ENCODE results near the gene CASKIN2. TPM values are rescaled to one million over a fixed set of nuclear protein-coding genes. Genes with fewer than 3 reads are reported as not detected.
A peak's percentile ranks its signal among the peaks of the same experiment; 100 is the strongest.
"Not testable (repeated sequence)": the region's sequence is repeated elsewhere in the genome, so short reads cannot be mapped to it uniquely, and the experiment has no call there.

Gene CASKIN2
- total RNA-seq, 2 experiments from 2014 or later: 1.0 to 1.1 TPM

DNA sequence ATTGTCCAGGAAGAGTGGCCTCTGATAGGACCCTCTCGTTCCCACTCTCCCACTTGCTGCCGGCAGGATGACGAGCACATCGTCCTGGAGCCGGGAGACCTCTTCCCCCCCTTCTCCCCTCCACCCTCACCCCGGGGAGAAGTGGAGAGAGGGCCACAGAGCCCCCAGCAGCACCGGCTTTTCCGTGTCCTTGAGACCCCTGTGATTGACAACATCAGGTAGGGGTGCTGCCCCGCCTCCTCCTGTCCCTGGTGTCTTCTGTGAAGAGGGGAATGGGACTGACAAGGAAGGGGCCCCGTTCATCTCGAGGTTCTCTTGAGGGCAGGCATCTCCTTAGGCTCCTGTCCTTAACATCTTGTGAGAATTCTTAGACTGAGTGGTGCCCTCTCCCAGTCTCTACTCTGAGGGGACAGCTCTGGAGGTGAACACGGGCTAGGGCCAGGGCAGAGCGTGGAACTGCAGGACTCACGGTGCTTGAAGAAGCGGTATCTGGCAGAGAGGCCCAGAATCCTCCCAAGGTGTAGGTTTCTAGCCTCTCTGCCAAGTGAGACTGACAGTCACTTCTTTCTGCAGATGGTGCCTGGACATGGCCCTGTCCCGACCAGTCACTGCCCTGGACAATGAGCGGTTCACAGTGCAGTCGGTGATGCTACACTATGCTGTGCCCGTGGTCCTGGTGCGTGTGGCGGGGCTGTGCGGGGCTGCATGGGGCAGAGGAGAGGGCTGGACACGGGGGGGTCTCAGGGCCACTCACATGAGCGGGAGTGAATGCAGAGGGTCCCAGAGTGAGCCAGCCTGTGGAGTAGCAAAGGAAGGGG, 26.4 kb downstream of the CASKIN2 start:
- Mint-ChIP-seq H3K4me1 (ENCODE audit: low read depth) (peaks cover 29% of the 10 kb centered on the region), H3K9me3 (no peaks in the 10 kb centered on the region), H3K4me3 (no peak overlapping the region), H3K36me3 (ENCODE audit: low read depth) (peaks cover 5% of the 10 kb centered on the region), H3K27me3 (ENCODE audit: low read depth) (no peaks in the 10 kb centered on the region), H3K27ac (no peak overlapping the region)
- no peak for DNase-seq
- CTCF ChIA-PET: no interaction called here
- intact Hi-C loops (cut with micrococcal nuclease): loop anchor here (5.0 kb wide), 1 partner anchor 62 kb away; no protein-coding TSS in a partner anchor

DNA sequence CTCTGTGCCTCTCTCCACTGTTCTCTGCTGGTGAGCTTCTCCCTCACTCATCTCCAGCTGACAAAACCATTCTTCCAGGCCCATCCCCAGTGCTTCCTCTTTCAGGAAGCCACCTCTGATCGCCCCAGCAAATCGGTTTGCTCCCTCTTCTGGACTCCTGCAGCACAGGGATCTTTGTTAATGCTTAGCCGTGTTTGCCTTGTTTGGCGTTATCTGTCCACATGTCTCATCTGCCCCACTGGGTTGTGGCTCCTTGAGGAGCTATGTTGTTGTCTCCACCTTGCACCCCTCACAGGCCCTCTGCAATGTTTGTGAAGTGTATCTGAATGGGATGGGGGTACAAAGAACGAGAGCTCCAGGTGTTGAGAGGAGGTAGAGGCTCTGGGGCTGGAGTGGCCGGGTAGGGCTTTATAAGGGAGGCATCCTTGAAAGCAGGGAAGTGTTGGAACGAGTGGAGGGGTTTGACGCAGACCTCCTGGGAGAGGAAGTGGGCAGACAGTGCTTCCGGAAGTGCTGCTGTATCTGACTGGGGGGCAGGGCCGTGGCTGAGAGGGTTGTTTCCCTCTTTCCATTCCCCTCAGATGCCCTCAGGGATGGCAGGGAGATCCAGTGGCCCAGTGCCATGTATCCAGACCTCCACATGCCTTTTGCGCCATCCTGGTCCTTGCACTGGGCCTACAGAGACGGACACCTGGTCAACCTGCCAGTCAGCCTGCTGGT, 27.8 kb downstream of the CASKIN2 start:
- peak overlapping the region; percentile 91 for H3K27ac Mint-ChIP-seq
- CTCF ChIA-PET: interaction anchor here (0.6 to 1.3 kb wide), 4 partner anchors 29 to 218 kb away, joined by 3 to 4 read pairs (median 3); no protein-coding TSS in a partner anchor
- H3K27me3 Mint-ChIP-seq (ENCODE audit: low read depth): no peaks in the 10 kb centered on the region
- H3K4me1 Mint-ChIP-seq (ENCODE audit: low read depth): peaks cover 29% of the 10 kb centered on the region
- peak; percentile 63 for DNase-seq
- intact Hi-C loops (cut with micrococcal nuclease): loop anchor here (5.0 kb wide), 1 partner anchor 60 kb away; no protein-coding TSS in a partner anchor
- peaks cover 8% of the 10 kb centered on the region for H3K36me3 Mint-ChIP-seq (ENCODE audit: low read depth)
- peak overlapping the region; percentile 19 for H3K4me3 Mint-ChIP-seq
- no peaks in the 10 kb centered on the region for H3K9me3 Mint-ChIP-seq

DNA sequence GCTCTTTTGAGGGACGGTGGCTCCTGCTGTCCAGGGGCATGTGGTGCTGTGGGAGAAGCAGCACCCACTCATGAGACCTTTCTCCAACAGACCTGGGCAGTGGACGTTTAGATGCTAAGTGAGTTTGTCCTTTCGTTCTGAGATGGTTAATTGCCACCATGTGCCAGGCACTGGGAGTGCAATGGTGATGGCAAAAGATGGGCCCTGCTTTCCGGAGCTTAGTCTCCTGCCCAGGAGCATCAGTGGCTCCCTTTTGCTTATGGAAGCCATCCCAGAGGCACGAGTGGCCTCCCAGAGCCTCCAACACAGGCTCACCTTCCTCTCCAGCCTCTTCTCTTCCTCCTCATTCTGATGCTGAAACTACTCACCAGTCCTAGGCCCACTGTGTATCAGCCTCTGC, 28.4 kb downstream of the CASKIN2 start:
- peak overlapping the region; percentile 91 for H3K27ac Mint-ChIP-seq
- DNase-seq: peak; percentile 25
- H3K4me3 Mint-ChIP-seq: no peak overlapping the region
- CTCF ChIA-PET: interaction anchor here (0.6 to 1.3 kb wide), 4 partner anchors 28 to 218 kb away, joined by 3 to 4 read pairs (median 3); no protein-coding TSS in a partner anchor
- intact Hi-C loops (cut with micrococcal nuclease): loop anchor here (5.0 kb wide), 1 partner anchor 60 kb away; no protein-coding TSS in a partner anchor
- no peaks in the 10 kb centered on the region for H3K9me3 Mint-ChIP-seq
- H3K36me3 Mint-ChIP-seq (ENCODE audit: low read depth): peaks cover 8% of the 10 kb centered on the region
- no peaks in the 10 kb centered on the region for H3K27me3 Mint-ChIP-seq (ENCODE audit: low read depth)
- peaks cover 29% of the 10 kb centered on the region for H3K4me1 Mint-ChIP-seq (ENCODE audit: low read depth)

DNA sequence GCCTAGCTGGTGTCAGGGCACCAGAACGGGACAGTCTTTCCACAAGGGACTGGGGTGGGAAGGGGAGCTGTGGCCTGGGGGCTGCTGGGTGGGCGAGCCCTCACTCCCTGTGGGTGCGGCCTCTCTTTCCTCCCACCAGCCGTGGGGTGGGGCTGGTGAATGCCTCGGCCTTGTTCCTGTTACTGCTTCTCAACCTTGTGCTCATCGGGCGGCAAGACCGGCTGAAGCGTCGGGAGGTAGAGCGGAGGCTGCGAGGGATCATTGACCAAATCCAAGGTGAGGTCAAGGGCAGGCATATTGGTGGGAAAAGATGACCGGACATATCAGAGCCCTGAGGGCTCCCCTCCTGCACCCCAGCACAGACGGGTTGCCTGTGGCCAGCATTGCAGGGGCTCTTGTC, 29.2 kb downstream of the CASKIN2 start:
- Mint-ChIP-seq H3K4me3 (no peak overlapping the region), H3K36me3 (ENCODE audit: low read depth) (peaks cover 8% of the 10 kb centered on the region), H3K4me1 (ENCODE audit: low read depth) (peaks cover 29% of the 10 kb centered on the region), H3K9me3 (no peaks in the 10 kb centered on the region), H3K27me3 (ENCODE audit: low read depth) (no peaks in the 10 kb centered on the region), H3K27ac (peak overlapping the region; percentile 27)
- no peak for DNase-seq
- intact Hi-C loops (cut with micrococcal nuclease): loop anchor here (5.0 kb wide), 1 partner anchor 59 kb away; no protein-coding TSS in a partner anchor
- CTCF ChIA-PET: no interaction called here

DNA sequence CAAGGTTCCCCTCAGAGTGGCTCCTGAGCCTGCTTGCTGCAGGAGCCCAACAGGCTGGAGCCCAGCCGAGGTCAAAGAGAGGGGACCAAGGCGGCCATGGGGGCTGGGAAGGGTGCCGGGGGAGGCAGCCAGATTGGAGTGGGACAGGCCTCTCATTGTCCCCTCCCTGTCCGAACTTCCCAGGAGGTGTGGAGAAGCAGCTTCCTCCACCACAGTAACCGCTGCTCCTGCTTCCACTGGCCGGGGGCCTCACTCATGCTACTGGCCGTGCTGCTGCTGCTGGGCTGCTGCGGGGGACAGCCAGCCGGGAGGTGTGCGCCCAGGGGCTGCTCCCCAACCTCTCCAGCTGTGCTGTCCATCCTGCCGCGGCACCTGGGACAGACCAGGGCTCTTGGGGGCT, 29.6 kb downstream of the CASKIN2 start:
- H3K27me3 Mint-ChIP-seq (ENCODE audit: low read depth): no peaks in the 10 kb centered on the region
- DNase-seq: no peak
- no peaks in the 10 kb centered on the region for H3K9me3 Mint-ChIP-seq
- CTCF ChIA-PET: no interaction called here
- H3K36me3 Mint-ChIP-seq (ENCODE audit: low read depth): peaks cover 8% of the 10 kb centered on the region
- intact Hi-C loops (cut with micrococcal nuclease): loop anchor here (5.0 kb wide), 1 partner anchor 58 kb away; no protein-coding TSS in a partner anchor
- H3K4me3 Mint-ChIP-seq: no peak overlapping the region
- no peak overlapping the region for H3K27ac Mint-ChIP-seq
- H3K4me1 Mint-ChIP-seq (ENCODE audit: low read depth): peaks cover 29% of the 10 kb centered on the region

DNA sequence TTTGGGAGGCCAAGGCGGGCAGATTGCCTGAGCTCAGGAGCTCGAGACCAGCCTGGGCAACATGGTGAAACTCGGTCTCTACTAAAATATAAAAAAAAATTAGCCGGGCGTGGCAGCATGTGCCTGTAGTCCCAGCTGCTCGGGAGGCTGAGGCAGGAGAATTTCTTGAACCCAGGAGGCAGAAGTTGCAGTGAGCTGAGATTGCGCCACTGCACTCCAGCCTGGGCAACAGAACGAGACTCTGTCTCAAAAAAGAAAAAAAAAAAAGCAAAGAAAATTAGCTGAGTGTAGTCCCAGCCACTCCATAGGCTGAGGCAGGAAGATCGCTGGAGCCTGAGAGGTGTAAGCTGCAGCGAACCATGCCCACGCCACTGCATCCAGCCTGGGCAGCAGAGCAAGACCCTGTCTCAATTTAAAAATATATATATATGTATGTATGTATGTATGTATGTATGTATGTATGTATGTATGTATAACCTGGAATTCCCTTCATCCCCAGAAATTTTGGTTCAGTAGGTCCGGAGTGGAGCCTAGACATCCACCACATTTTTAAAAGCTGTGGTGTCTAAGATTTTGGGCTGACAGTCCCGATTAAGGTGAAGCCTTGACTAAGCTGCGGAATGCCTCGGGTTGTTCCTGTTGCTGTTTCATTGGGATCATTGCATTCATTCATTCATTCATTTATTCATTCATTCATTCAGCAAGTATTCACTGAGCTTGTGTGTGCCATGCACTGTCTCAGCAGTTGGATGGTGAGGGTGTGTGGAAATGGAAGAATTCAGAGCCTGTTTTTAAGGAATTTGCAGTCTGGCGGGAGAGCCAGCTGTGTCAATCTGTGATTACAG, 33.0 kb downstream of the CASKIN2 start:
- no peaks in the 10 kb centered on the region for H3K9me3 Mint-ChIP-seq
- H3K36me3 Mint-ChIP-seq (ENCODE audit: low read depth): peaks cover 8% of the 10 kb centered on the region
- H3K27ac Mint-ChIP-seq: no peak overlapping the region
- no peak overlapping the region for H3K4me3 Mint-ChIP-seq
- intact Hi-C loops (cut with micrococcal nuclease): no loop called here
- no peak for DNase-seq
- H3K27me3 Mint-ChIP-seq (ENCODE audit: low read depth): no peaks in the 10 kb centered on the region
- peaks cover 14% of the 10 kb centered on the region for H3K4me1 Mint-ChIP-seq (ENCODE audit: low read depth)
- CTCF ChIA-PET: interaction anchor here (0.7 kb wide), 1 partner anchor 45 kb away, joined by 3 read pairs; no protein-coding TSS in a partner anchor

DNA sequence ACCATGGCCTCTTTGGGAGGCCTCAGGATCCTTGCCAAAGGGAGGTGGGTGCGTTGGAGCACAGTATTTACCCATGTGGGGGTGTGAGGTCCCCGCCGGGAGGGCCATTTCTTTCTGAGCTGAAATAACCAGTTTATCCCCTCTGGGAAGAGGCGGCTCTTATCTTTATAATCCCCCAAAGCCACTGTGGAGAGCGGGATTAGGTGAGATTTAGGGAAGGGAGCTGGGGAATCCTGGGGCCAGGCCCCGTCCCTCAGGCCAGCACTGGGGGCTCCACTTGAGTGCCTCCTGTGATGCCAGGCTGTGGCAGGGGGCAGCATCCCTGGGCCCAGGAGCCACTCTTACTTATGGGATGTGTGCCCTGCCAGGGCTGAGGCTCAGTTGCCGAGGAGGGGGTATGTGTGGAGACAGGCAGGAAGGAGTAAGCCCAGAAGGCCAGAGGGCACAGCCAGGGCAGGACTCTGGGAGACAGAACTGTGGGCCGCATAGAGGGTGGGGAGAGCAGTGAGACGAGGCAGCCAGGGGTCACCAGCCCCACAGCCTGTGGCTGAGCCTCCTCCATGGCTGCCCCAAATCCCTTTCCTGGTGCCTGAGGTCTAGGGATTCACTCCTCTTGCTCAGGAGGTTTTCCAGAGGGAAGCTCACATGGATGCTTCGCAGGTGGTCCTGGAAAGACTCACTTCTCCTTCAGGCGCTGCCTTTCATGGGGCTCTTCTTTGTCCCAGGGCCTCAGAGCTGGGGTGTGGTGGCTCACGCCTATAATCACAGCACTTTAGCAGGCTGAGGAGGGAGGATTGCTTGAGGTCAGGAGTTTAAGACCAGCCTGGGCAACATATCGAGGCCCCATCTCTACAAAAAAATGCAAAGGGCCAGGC, 33.9 kb downstream of the CASKIN2 start:
- CTCF ChIA-PET: interaction anchor here (0.6 kb wide), 1 partner anchor 120 kb away, joined by 3 read pairs; no protein-coding TSS in a partner anchor
- DNase-seq: no peak
- H3K4me1 Mint-ChIP-seq (ENCODE audit: low read depth): peaks cover 5% of the 10 kb centered on the region
- peaks cover 6% of the 10 kb centered on the region for H3K36me3 Mint-ChIP-seq (ENCODE audit: low read depth)
- intact Hi-C loops (cut with micrococcal nuclease): no loop called here
- H3K4me3 Mint-ChIP-seq: no peak overlapping the region
- H3K9me3 Mint-ChIP-seq: no peaks in the 10 kb centered on the region
- H3K27ac Mint-ChIP-seq: no peak overlapping the region
- H3K27me3 Mint-ChIP-seq (ENCODE audit: low read depth): no peaks in the 10 kb centered on the region

DNA sequence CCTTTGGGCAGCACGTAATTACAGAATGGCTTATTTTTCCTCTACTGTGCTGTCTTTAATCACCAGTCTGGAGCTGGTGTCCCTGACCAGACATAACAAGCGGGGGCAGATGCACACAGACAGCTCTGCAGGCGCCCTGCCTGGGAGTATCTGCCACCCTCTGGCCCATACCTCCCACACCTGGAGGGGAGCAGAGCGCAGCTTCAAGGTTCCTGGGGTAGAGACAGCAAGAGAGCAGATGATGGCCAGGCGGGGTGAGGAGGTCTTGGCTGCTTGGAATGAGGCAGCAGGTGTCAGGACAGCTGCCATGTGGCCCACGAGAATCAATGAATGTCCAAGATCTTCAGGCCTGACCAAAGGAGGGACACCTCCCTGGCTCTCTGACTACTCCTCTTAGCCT, 35.1 kb downstream of the CASKIN2 start:
- H3K27me3 Mint-ChIP-seq (ENCODE audit: low read depth): no peaks in the 10 kb centered on the region
- H3K4me3 Mint-ChIP-seq: no peak overlapping the region
- intact Hi-C loops (cut with micrococcal nuclease): no loop called here
- no peaks in the 10 kb centered on the region for H3K9me3 Mint-ChIP-seq
- H3K4me1 Mint-ChIP-seq (ENCODE audit: low read depth): peaks cover 2% of the 10 kb centered on the region
- CTCF ChIA-PET: interaction anchor here (0.6 kb wide), 1 partner anchor 169 kb away, joined by 4 read pairs; no protein-coding TSS in a partner anchor
- H3K36me3 Mint-ChIP-seq (ENCODE audit: low read depth): peaks cover 7% of the 10 kb centered on the region
- H3K27ac Mint-ChIP-seq: no peak overlapping the region
- DNase-seq: no peak

DNA sequence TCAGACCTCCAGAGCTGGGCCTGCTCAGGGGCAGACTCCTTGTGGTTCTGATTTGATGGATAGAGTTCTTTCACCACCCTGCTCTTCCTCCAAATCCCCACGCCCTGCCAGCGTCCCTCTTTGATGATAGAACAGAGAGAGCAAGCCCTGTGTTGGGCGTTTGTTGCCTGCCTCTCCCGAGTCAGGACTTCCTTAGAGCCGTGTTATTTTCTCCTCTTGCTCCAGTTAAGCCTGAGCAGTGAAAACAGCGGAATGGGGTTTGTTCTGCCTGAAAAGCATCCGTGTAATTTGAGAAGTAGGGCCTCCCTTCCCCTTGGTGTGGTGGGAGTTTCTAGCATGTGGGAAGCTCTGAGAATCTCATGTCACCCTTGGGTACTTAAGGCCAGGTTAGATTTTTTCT, 36.8 kb downstream of the CASKIN2 start:
- H3K27me3 Mint-ChIP-seq (ENCODE audit: low read depth): no peaks in the 10 kb centered on the region
- H3K27ac Mint-ChIP-seq: no peak overlapping the region
- no peak overlapping the region for H3K4me3 Mint-ChIP-seq
- H3K36me3 Mint-ChIP-seq (ENCODE audit: low read depth): peaks cover 7% of the 10 kb centered on the region
- intact Hi-C loops (cut with micrococcal nuclease): no loop called here
- CTCF ChIA-PET: no interaction called here
- H3K9me3 Mint-ChIP-seq: no peaks in the 10 kb centered on the region
- DNase-seq: no peak
- H3K4me1 Mint-ChIP-seq (ENCODE audit: low read depth): no peaks in the 10 kb centered on the region

DNA sequence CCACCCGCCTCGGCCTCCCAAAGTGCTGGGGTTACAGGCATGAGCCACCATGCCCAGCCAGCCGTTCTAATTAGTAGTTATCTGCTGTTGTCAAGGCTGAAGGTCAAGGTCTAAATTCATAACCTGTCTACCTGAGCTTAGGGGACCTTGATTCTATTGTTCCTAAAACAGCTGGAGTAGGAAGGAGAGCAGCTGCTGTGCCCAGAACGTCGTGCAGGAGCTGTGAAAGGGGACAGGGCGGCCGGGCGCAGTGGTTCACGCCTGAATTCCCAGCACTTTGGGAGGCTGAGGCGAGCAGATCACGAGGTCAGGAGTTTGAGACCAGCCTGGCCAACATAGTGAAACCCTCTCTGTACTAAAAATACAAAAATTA, 37.9 kb downstream of the CASKIN2 start:
- intact Hi-C loops (cut with micrococcal nuclease); H3K4me1 Mint-ChIP-seq (ENCODE audit: low read depth); CTCF ChIA-PET; H3K4me3 Mint-ChIP-seq; DNase-seq; H3K27ac Mint-ChIP-seq; H3K9me3 Mint-ChIP-seq; H3K36me3 Mint-ChIP-seq (ENCODE audit: low read depth); H3K27me3 Mint-ChIP-seq (ENCODE audit: low read depth): not testable (repeated sequence)

DNA sequence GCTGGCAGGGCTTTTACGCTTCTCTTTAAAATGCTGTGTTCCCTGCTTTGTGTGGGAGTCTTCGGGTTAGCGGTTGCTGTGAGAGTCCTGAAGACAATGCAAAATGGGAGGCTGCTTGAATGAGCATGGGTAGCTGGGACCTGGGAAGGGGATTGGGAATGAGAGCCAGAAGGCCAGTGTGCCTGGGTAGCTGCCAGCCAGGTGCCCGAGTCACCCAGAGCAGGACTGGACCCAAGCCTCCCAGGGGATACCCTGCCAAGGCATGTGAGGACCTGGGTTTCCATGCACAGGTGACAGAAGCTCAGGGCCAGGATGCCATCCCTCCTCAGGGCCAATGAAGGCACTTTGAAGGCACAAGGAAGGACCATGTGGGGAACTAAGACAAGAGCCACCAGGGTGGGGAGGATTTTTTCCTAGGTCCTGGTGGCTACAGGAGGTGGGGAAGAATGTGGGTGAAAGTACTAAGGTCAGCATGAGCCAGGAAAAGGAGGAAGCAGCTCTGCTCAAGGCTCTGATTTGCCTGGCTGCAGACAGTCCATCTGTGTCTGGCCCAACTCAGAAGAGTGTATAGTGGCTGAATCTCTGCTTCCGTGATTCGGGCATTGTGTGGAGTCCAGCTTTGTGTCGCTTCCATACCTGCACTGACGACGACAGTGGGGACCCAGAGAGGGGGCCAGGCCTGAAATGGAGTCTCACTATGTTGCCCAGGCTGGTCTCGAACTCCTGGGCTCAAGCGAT, 38.4 kb downstream of the CASKIN2 start:
- DNase-seq: no peak
- Mint-ChIP-seq H3K27me3 (ENCODE audit: low read depth) (no peaks in the 10 kb centered on the region), H3K36me3 (ENCODE audit: low read depth) (peaks cover 6% of the 10 kb centered on the region), H3K4me3 (no peak overlapping the region), H3K27ac (no peak overlapping the region), H3K4me1 (ENCODE audit: low read depth) (no peaks in the 10 kb centered on the region), H3K9me3 (no peaks in the 10 kb centered on the region)
- CTCF ChIA-PET: interaction anchor here (0.6 kb wide), 1 partner anchor 28 kb away, joined by 3 read pairs; no protein-coding TSS in a partner anchor
- intact Hi-C loops (cut with micrococcal nuclease): no loop called here
